ENCODE results near the gene ZNF33A. TPM values are rescaled to one million over a fixed set of nuclear protein-coding genes. Genes with fewer than 3 reads are reported as not detected.

ZNF33A gene
- total RNA-seq, 2 experiments from 2014 or later: 25.9 to 30.3 TPM

- H3K36me3 ChIP-seq (ENCODE audit: insufficient read depth, low read length): peaks cover 35% of the 10 kb centered on the region
- intact Hi-C loops (cut with DNase I, micrococcal nuclease): no loop called here
- no peak for ATAC-seq (ENCODE audit: poor library complexity)
Observed at GRCh38 chr10:38038932-38039245, 28.4 kb downstream of the ZNF33A start.

GRCh38 chr10:38043516-38043915 lies 33.0 kb downstream of the ZNF33A start:
- Histone ChIP-seq H3K9me3 (ENCODE audit: control insufficient read depth in 1 of 2, insufficient read depth in 1 of 2, low read length in 2 of 2) (peaks cover 0 to 6% of the 10 kb centered on the region in 2 experiments), H3K4me1 (ENCODE audit: insufficient read depth, low read length) (peaks cover 10% of the 10 kb centered on the region), H3K27me3 (ENCODE audit: control insufficient read depth in 1 of 2, insufficient read depth in 2 of 2, low read length in 2 of 2) (no peaks in the 10 kb centered on the region), H3K27ac (ENCODE audit: low read depth in 1 of 2, low read length in 2 of 2) (no peak overlapping the region), H3K4me3 (ENCODE audit: low read length) (no peak overlapping the region), H3K36me3 (ENCODE audit: insufficient read depth, low read length) (peaks cover 31% of the 10 kb centered on the region)
- peaks cover 8% of the 10 kb centered on the region for H3K9me3 Mint-ChIP-seq
- intact Hi-C loops (cut with DNase I, micrococcal nuclease): loop anchor here in 1 of 2 experiments (5.0 kb wide), 1 partner anchor 44 kb away; no protein-coding TSS in a partner anchor
- ATAC-seq (ENCODE audit: poor library complexity) (peak; percentile 46), DNase-seq (peak in 3 of 14 experiments; percentile 15 to 42 (median 29))
- POLR2A ChIA-PET: interaction anchor here (0.6 to 1.0 kb wide), 2 partner anchors 9 to 25 kb away, joined by 3 read pairs; no protein-coding TSS in a partner anchor
- no peak for TF ChIP-seq CTCF (IDR thresholded peaks at IDR 0.05)
- CTCF ChIA-PET: interaction anchor here (0.7 to 1.8 kb wide), 2 partner anchors 67 to 205 kb away, joined by 3 to 7 read pairs; partner anchors contain the start of gene ZNF25
- H3K4me1 Mint-ChIP-seq (ENCODE audit: low read depth): peaks cover 64% of the 10 kb centered on the region
- H3K4me3 Mint-ChIP-seq: no peak overlapping the region
- no peaks in the 10 kb centered on the region for H3K27me3 Mint-ChIP-seq
- H3K36me3 Mint-ChIP-seq (ENCODE audit: low read depth): peaks cover 96% of the 10 kb centered on the region
- peak overlapping the region; percentile 80 for H3K27ac Mint-ChIP-seq

More at GRCh38 chr10:38038932-38039245, 28.4 kb downstream of the ZNF33A start:
- Mint-ChIP-seq H3K9me3 (peaks cover 2% of the 10 kb centered on the region), H3K4me3 (peak overlapping the region; percentile 82), H3K27me3 (no peaks in the 10 kb centered on the region), H3K27ac (peak overlapping the region; percentile 83), H3K4me1 (ENCODE audit: low read depth) (peaks cover 59% of the 10 kb centered on the region), H3K36me3 (ENCODE audit: low read depth) (peaks cover 95% of the 10 kb centered on the region)
- Histone ChIP-seq H3K27ac (ENCODE audit: low read depth in 1 of 2, low read length in 2 of 2) (peak overlapping the region; percentile 7 to 30), H3K27me3 (ENCODE audit: control insufficient read depth in 1 of 2, insufficient read depth in 2 of 2, low read length in 2 of 2) (no peaks in the 10 kb centered on the region), H3K9me3 (ENCODE audit: control insufficient read depth in 1 of 2, insufficient read depth in 1 of 2, low read length in 2 of 2) (no peaks in the 10 kb centered on the region), H3K4me3 (ENCODE audit: low read length) (peak overlapping the region; percentile 36), H3K4me1 (ENCODE audit: insufficient read depth, low read length) (peaks cover 14% of the 10 kb centered on the region)
- DNase-seq: no peak
- TF ChIP-seq CTCF (IDR thresholded peaks at IDR 0.05): no peak
- CTCF ChIA-PET: no interaction called here
- POLR2A ChIA-PET: no interaction called here

GRCh38 chr10:38045129-38045528 lies 34.7 kb downstream of the ZNF33A start:
- Mint-ChIP-seq H3K9me3 (peaks cover 14% of the 10 kb centered on the region), H3K27ac (no peak overlapping the region), H3K36me3 (ENCODE audit: low read depth) (peaks cover 96% of the 10 kb centered on the region), H3K27me3 (no peaks in the 10 kb centered on the region), H3K4me3 (no peak overlapping the region), H3K4me1 (ENCODE audit: low read depth) (peaks cover 48% of the 10 kb centered on the region)
- H3K27ac ChIP-seq (ENCODE audit: low read depth in 1 of 2, low read length in 2 of 2): no peak overlapping the region
- peaks cover under 1 to 6% of the 10 kb centered on the region in 2 experiments for H3K9me3 ChIP-seq (ENCODE audit: control insufficient read depth in 1 of 2, insufficient read depth in 1 of 2, low read length in 2 of 2)
- no peak for TF ChIP-seq CTCF (IDR thresholded peaks at IDR 0.05)
- peaks cover 41% of the 10 kb centered on the region for H3K36me3 ChIP-seq (ENCODE audit: insufficient read depth, low read length)
- H3K27me3 ChIP-seq (ENCODE audit: control insufficient read depth in 1 of 2, insufficient read depth in 2 of 2, low read length in 2 of 2): no peaks in the 10 kb centered on the region
- POLR2A ChIA-PET: interaction anchor here (0.8 kb wide), 1 partner anchor 187 kb away, joined by 3 read pairs; no protein-coding TSS in a partner anchor
- ATAC-seq (ENCODE audit: poor library complexity): no peak
- H3K4me3 ChIP-seq (ENCODE audit: low read length): no peak overlapping the region
- intact Hi-C loops (cut with DNase I, micrococcal nuclease): no loop called here
- peaks cover 6% of the 10 kb centered on the region for H3K4me1 ChIP-seq (ENCODE audit: insufficient read depth, low read length)
- CTCF ChIA-PET: no interaction called here
- no peak for DNase-seq

Data from CD4-positive, alpha-beta T cell (primary cell).